Cardiac septum (tissue), 1 donor: ENCODE results near the gene OBSCN. TPM values are rescaled to one million over a fixed set of nuclear protein-coding genes. Genes with fewer than 3 reads are reported as not detected.
A peak's percentile ranks its signal among the peaks of the same experiment; 100 is the strongest.

Experiments used
- DNase-seq: peaks from one replicate; pipeline ENCODE4 v3.0.0-alpha.2; 2020; ENCODE audit warnings: low spot score
- intact Hi-C: fragments of 100-400 bp; cut with DNase I; formaldehyde crosslinking; loops from one replicate; pipeline ENCODE4 v1.14.0; 2022
- total RNA-seq: library from RNA; stranded (reverse); fragmentation: NEBNext Ultra II Directional; extraction: Animal tissue kit (Norgen Biotek cat#: 25700); gene quantifications from one replicate; pipeline ENCODE4 v1.2.1, GENCODE V29; 2021
- donor health status: DM: no; HTN: no; CAD: no.

The OBSCN gene
- total RNA-seq, 1 donor from 2014 or later = 396 TPM

DNA sequence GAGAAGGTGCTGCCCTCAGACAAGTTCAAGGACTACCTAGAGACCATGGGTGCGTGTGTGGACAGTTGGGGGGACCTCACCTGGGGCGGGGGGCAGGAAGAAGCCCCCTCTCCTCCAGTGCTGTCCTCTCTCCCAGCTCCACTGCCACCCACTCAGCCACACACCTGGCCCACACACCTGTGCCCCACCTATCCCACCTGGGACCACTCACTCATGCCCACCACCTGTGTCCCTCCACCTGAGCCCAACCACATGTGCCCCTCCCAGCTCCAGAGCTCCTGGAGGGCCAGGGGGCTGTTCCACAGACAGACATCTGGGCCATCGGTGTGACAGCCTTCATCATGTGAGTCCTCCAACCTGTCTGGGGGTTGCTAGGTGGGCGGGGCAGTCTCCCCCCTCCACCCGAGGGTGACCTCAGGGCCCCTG lies 169.8 kb downstream of the OBSCN start:
- intact Hi-C loops = no loop called here
- no peak for DNase-seq

DNA sequence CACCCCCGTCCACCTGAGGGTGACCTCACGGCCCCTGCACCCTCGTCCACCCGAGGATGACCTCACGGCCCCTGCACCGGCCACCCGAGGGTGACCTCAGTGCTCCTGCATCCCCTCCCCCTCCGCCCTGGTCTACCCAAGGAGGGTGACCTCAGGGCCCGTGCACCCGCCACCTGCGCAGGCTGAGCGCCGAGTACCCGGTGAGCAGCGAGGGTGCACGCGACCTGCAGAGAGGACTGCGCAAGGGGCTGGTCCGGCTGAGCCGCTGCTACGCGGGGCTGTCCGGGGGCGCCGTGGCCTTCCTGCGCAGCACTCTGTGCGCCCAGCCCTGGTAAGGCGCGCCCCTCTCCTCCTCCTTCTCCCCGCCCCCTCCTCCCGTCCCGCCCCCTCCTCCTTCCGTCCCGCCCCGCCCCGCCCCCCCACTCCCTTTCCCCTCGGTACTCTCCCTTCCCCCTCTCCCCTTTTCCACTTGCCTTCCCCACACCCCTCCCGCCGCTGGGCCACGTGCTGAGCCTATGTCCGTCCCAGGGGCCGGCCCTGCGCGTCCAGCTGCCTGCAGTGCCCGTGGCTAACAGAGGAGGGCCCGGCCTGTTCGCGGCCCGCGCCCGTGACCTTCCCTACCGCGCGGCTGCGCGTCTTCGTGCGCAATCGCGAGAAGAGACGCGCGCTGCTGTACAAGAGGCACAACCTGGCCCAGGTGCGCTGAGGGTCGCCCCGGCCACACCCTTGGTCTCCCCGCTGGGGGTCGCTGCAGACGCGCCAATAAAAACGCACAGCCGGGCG lies 170.4 kb downstream of the OBSCN start:
- intact Hi-C loops = no loop called here
- DNase-seq = no peak

DNA sequence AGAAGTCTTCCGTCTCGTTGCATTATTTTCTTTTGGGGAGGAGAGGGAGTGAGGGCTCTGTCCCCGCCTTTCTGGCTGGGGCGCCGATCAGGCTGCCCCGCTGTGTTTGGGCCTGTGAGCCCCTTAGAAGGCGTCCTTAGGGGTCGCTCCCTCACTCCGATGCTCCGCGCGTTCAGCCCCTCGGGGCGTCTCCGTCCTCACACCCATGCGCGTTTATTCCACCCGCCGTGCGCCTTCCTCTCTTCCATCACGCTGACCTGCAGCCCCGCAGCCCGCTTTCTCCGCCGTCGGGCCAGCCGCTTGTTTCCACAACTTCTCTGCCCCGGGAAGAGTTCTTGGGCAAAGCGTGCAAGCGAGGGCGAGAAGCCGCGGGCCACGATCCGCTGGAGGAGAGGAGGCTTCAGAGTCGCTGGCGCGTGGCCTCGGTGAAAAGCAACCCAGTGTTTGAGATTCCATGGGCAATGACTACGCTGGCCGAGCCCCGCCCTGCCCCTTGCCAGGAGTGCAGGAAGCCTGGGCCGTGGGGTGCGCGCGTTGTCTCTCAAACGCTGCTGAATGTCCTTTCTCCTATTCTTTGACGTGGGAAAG lies 171.1 kb downstream of the OBSCN start:
- intact Hi-C loops = no loop called here
- DNase-seq = no peak

DNA sequence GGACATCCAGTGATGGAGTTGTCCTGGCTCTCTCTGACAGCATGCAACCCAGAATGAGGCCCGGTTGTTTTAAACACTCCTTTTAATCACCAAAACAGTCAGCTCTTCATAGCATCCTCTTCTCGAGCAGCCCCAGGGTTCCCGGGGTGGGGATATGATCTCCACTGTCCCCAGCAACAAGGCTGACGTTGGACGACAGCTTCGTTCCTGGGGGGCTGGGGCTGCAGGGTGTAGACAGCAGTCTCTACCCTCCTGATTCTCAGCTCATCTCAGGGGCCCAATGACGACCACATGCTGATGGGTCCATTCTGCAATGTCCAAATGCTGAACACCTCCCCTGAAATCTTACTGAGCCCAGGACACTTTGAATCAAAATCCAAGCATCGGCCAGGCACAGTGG lies 171.8 kb downstream of the OBSCN start:
- DNase-seq = no peak
- intact Hi-C loops = no loop called here

GRCh38 chr1:228381356-228381755 lies 173.5 kb downstream of the OBSCN start:
- intact Hi-C loops = no loop called here

DNA sequence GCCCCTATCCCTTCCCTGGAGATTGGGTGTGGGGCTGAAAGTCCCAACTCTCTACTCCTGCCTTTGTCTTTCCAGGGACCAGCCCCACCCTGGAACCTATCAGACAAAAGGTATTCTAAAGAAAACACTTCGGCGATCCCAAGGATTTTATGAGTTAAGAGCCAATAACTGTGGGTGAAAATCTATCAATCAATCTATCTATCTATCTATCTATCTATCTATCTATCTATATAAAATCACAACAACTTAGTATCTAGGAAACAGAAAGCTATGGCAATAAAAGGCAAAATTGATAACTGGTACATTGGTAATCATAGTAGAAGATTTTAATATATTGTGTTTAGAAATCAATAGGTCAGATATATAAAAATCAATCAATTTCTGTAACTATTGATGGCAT lies 175.9 kb downstream of the OBSCN start:
- no peak for DNase-seq
- intact Hi-C loops = no loop called here

More at GRCh38 chr1:228381356-228381755, 173.5 kb downstream of the OBSCN start:
- no peak for DNase-seq

DNA sequence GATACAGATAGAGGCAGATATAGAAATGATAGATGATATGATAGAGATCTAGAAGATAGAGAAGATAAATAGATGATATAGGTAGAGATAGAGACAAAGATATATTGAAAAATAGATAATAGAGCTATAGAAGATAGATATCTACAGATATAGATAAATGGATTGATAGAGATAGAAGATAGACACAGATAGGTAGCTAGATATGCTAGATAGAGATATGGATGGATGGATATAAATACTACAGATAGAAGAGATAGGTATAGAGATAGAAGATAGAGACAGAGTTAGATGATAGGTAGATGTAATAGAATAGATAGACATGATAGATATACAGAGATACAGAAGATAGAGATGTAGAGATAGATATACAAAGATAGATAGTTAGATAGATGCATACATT lies 177.4 kb downstream of the OBSCN start:
- intact Hi-C loops = no loop called here
- DNase-seq = no peak

DNA sequence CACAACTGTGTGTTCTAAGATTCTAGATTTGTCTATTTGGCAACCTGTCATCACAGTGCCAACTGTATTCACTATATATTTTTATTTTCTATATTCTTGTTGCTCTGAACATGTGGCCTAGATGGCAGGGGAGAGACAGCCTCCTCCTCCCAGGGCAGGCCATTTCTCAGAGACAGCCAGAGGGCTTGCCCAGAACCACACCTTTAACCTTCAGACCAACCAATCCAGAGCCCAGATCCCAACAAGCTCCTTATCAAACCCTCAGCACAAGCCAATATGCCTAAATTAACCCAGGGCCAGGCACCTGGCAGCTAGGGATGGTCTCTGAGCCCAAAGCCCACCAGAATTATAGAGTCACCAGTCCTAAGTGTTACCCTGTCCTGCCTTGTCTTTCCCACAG lies 179.5 kb downstream of the OBSCN start:
- no peak for DNase-seq

DNA sequence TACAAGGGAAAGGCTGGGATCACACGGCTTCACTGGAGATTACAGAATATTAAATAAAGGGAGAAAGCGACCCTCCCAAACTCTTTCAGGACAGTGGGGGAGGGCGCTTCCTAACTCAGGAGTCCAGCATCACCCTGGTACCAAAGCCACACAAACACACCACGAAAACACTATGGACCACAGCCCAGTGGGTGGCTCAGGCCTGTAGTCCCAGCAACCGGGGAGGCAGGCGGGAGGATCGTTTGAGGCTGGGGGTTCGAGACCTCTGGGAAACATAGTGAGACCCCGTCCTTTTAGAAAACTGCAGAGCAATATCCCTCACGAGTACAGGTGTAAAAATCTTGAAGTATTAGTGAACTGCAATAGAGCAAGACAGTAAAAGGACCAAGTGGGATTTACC lies 182.8 kb downstream of the OBSCN start:
- intact Hi-C loops = loop anchor here (5.0 kb wide), 1 partner anchor 43 kb away; no protein-coding TSS in a partner anchor
- DNase-seq = no peak

More for the DNA sequence above, 179.5 kb downstream of the OBSCN start:
- intact Hi-C loops = no loop called here

GRCh38 chr1:228391411-228392020 lies 183.7 kb downstream of the OBSCN start:
- DNase-seq = no peak
- intact Hi-C loops = loop anchor here (5.0 kb wide), 1 partner anchor 44 kb away; no protein-coding TSS in a partner anchor

GRCh38 chr1:228392111-228392936 lies 184.5 kb downstream of the OBSCN start:
- no peak for DNase-seq
- intact Hi-C loops = loop anchor here (5.0 kb wide), 1 partner anchor 45 kb away; no protein-coding TSS in a partner anchor

- no peak for DNase-seq
Observed at GRCh38 chr1:228393268-228393701, 185.4 kb downstream of the OBSCN start.

DNA sequence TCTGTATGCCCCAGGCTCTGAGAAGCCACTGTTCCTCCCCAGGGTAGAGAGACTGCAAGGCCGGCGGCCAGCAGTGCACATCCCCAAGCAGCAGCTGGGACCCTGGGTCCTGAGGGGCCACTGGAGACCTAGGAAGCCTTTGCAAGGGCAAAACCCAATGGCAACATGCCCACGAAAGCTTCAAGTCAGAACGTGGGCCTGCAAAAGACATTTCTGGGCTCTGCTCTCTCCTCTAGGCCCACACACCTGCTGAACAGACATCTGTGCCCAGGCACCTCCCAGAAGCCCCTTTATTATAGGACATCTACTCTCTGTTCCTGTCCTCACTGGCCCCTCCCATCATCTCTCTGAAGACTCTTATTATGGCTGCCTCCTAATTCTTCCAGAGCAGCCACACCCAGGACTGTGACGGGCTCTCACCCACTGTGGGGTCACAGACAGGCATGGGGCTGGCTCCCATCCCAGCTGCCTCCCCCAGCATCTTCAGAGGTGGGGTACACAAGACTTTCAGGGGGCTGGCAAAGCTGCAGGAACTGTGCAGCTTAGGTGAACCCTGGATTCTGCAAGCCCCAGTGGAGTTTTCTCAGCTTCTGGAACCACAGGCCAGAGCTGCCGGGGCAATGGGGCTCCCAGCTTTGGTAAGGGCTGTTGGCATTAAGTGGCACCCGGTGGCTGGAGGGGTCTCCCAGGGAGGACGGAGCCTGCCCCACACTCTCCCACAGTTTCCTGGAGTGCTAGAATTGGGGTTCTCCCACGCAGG lies 186.1 kb downstream of the OBSCN start:
- intact Hi-C loops = loop anchor here (5.0 kb wide), 1 partner anchor 47 kb away; no protein-coding TSS in a partner anchor
- no peak for DNase-seq

More at GRCh38 chr1:228393268-228393701, 185.4 kb downstream of the OBSCN start:
- intact Hi-C loops = loop anchor here (5.0 kb wide), 1 partner anchor 46 kb away; no protein-coding TSS in a partner anchor

- intact Hi-C loops = loop anchor here (5.0 kb wide), 1 partner anchor 47 kb away; no protein-coding TSS in a partner anchor
- DNase-seq = peak; percentile 65
Observed at GRCh38 chr1:228394571-228395394, 186.9 kb downstream of the OBSCN start.

- intact Hi-C loops = no loop called here
- DNase-seq = peak; percentile 67
Observed at GRCh38 chr1:228396770-228397662, 189.2 kb downstream of the OBSCN start.

GRCh38 chr1:228397966-228398365 lies 190.1 kb downstream of the OBSCN start:
- peak; percentile 67 for DNase-seq
- intact Hi-C loops = no loop called here
